H9 (cell line): ENCODE data around the gene GIPC2. TPM values are rescaled to one million over a fixed set of nuclear protein-coding genes. Genes with fewer than 3 reads are reported as not detected.

Experiments
- DNase-seq: peaks from one replicate; pipeline ENCODE4 v3.0.0-alpha.2; 2017
- H2AFZ ChIP-seq: one replicate; pipeline ENCODE4 v1.6.1; 2013; ENCODE audit warnings: mild to moderate bottlenecking, low read length, control low read depth, moderate library complexity
- H2AK5ac ChIP-seq: 2 replicates; pipeline ENCODE4 v1.6.1; 2013; ENCODE audit warnings: low read length, control low read depth, mixed read lengths; ENCODE audit not compliant: insufficient read length
- H2BK120ac ChIP-seq: one replicate; pipeline ENCODE4 v1.6.1; 2013; ENCODE audit warnings: low read depth, mild to moderate bottlenecking, low read length, control low read depth, inconsistent platforms; ENCODE audit not compliant: poor library complexity, severe bottlenecking
- H2BK12ac ChIP-seq: 2 replicates; pipeline ENCODE4 v1.6.1; 2013; ENCODE audit warnings: low read length, control low read depth, mixed read lengths, low read depth; ENCODE audit not compliant: insufficient read length
- H2BK15ac ChIP-seq: 2 replicates; pipeline ENCODE4 v1.6.1; 2013; ENCODE audit warnings: low read depth, low read length, control low read depth
- H2BK20ac ChIP-seq: one replicate; pipeline ENCODE4 v1.6.1; 2013; ENCODE audit warnings: low read depth, mild to moderate bottlenecking, low read length, control low read depth, inconsistent platforms; ENCODE audit not compliant: poor library complexity, severe bottlenecking
- H2BK5ac ChIP-seq: 2 replicates; pipeline ENCODE4 v1.6.1; 2013; ENCODE audit warnings: low read length, control low read depth, mixed read lengths; ENCODE audit not compliant: insufficient read length
- H3K14ac ChIP-seq: 2 replicates; pipeline ENCODE4 v1.6.1; 2013; ENCODE audit warnings: low read length, control low read depth; ENCODE audit not compliant: insufficient read depth
- H3K18ac ChIP-seq: 2 replicates; pipeline ENCODE4 v1.6.1; 2013; ENCODE audit warnings: low read depth, mild to moderate bottlenecking, mixed read lengths, low read length, control low read depth; ENCODE audit not compliant: insufficient read length
- H3K23ac ChIP-seq: 2 replicates; pipeline ENCODE4 v1.6.1; 2013; ENCODE audit warnings: low read length, control low read depth, mixed read lengths, low read depth; ENCODE audit not compliant: insufficient read length
- H3K23me2 ChIP-seq: 2 replicates; pipeline ENCODE4 v1.6.1; 2013; ENCODE audit warnings: low read depth, mild to moderate bottlenecking, mixed read lengths, low read length, control low read depth; ENCODE audit not compliant: insufficient read length, poor library complexity, severe bottlenecking
- H3K27ac ChIP-seq: 2 replicates; pipeline ENCODE4 v1.5.1; 2013; ENCODE audit warnings: low read length, control low read depth, mixed read lengths, low read depth; ENCODE audit not compliant: insufficient read length
- H3K27me3 ChIP-seq: 2 replicates; pipeline ENCODE4 v1.6.1; 2013; ENCODE audit warnings: low read length, control low read depth, inconsistent platforms; ENCODE audit not compliant: insufficient read depth
- H3K4ac ChIP-seq: 2 replicates; pipeline ENCODE4 v1.6.1; 2013; ENCODE audit warnings: low read depth, mild to moderate bottlenecking, control low read depth, inconsistent platforms, low read length, moderate library complexity
- H3K4me1 ChIP-seq: 2 replicates; pipeline ENCODE4 v1.6.1; 2013; ENCODE audit warnings: low read length, control low read depth, inconsistent platforms; ENCODE audit not compliant: insufficient read depth
- H3K4me2 ChIP-seq: 2 replicates; pipeline ENCODE4 v1.6.1; 2013; ENCODE audit warnings: low read length, control low read depth, mixed read lengths; ENCODE audit not compliant: insufficient read length, insufficient read depth
- H3K56ac ChIP-seq: 2 replicates; pipeline ENCODE4 v1.6.1; 2013; ENCODE audit warnings: low read depth, mild to moderate bottlenecking, mixed read lengths, low read length, control low read depth; ENCODE audit not compliant: insufficient read length
- H3K79me1 ChIP-seq: 2 replicates; pipeline ENCODE4 v1.6.1; 2013; ENCODE audit warnings: low read depth, mild to moderate bottlenecking, moderate library complexity, low read length, control low read depth, inconsistent platforms; ENCODE audit not compliant: insufficient read depth, poor library complexity, severe bottlenecking
- H3K79me2 ChIP-seq: 2 replicates; pipeline ENCODE4 v1.6.1; 2013; ENCODE audit warnings: low read length, control low read depth, inconsistent platforms; ENCODE audit not compliant: insufficient read depth
- H3K9ac ChIP-seq: 2 replicates; pipeline ENCODE4 v1.6.1; 2013; ENCODE audit warnings: low read length, control low read depth, mixed read lengths; ENCODE audit not compliant: insufficient read length; ENCODE audit errors: extremely low read depth
- H3K9me3 ChIP-seq: one replicate; pipeline ENCODE4 v1.6.1; 2013; ENCODE audit warnings: low read depth, low read length, inconsistent platforms; ENCODE audit not compliant: control insufficient read depth
- H3T11ph ChIP-seq: one replicate; pipeline ENCODE4 v1.6.1; 2013; ENCODE audit warnings: mild to moderate bottlenecking, low read length, control low read depth, inconsistent platforms
- H4K20me1 ChIP-seq: one replicate; pipeline ENCODE4 v1.6.1; 2013; ENCODE audit not compliant: control insufficient read depth, insufficient read length, insufficient read depth
- H4K5ac ChIP-seq: 2 replicates; pipeline ENCODE4 v1.6.1; 2013; ENCODE audit warnings: low read depth, mild to moderate bottlenecking, mixed read lengths, low read length, control low read depth; ENCODE audit not compliant: insufficient read length
- H4K8ac ChIP-seq: replicated peaks from 2 replicates; pipeline ENCODE4 v1.6.1; 2013; ENCODE audit warnings: low read length, control low read depth, mixed read lengths, low read depth; ENCODE audit not compliant: insufficient read length
- H4K91ac ChIP-seq: 2 replicates; pipeline ENCODE4 v1.6.1; 2013; ENCODE audit warnings: low read depth, mild to moderate bottlenecking, moderate library complexity, mixed read lengths, low read length, control low read depth; ENCODE audit not compliant: insufficient read length
- H3K27ac Mint-ChIP-seq, 3 experiments: 2 replicates in 2 of 3; 3 replicates in 1 of 3; pipeline ENCODE4 v1.8.0; 2020 to 2021; ENCODE audit warnings: mixed read lengths in 3 of 3, mild to moderate bottlenecking in 1 of 3, moderate library complexity in 1 of 3
- H3K27me3 Mint-ChIP-seq: 2 replicates; pipeline ENCODE4 v1.8.0; 2021; ENCODE audit warnings: low read depth, mild to moderate bottlenecking, moderate library complexity, mixed read lengths
- H3K36me3 Mint-ChIP-seq, 3 experiments: 2 replicates in 2 of 3; 3 replicates in 1 of 3; pipeline ENCODE4 v1.8.0; 2020 to 2021; ENCODE audit warnings: low read depth in 3 of 3, mixed read lengths in 3 of 3; ENCODE audit not compliant: insufficient read depth in 1 of 3
- H3K4me1 Mint-ChIP-seq, 2 experiments: 2 replicates each; pipeline ENCODE4 v1.8.0; 2020; ENCODE audit warnings: mixed read lengths in 2 of 2
- H3K4me3 Mint-ChIP-seq, 2 experiments: 2 replicates in 1 of 2; 3 replicates in 1 of 2; pipeline ENCODE4 v1.8.0; 2020 to 2021; ENCODE audit warnings: mild to moderate bottlenecking in 2 of 2, mixed read lengths in 2 of 2, moderate library complexity in 1 of 2
- H3K9me3 Mint-ChIP-seq, 2 experiments: 2 replicates in 1 of 2; 3 replicates in 1 of 2; pipeline ENCODE4 v1.8.0; 2020; ENCODE audit warnings: mild to moderate bottlenecking in 2 of 2, mixed read lengths in 2 of 2, moderate library complexity in 1 of 2
- CTCF ChIP-seq: fragments of 200-600 bp; sonication (generic); conservative IDR thresholded peaks from 3 replicates; pipeline ENCODE4 v1.8.0; 2021; ENCODE audit warnings: antibody characterized with exemption, mild to moderate bottlenecking
- WGBS: extraction: QIAGEN DNeasy Blood & Tissue Kit; methylation state at CpG from one replicate; pipeline ENCODE4 v1.1.7; 2013; ENCODE audit warnings: missing lambda C conversion rate, low lambda C conversion rate, mixed read lengths; ENCODE audit not compliant: insufficient read length; ENCODE audit errors: extremely low coverage; 5-methylcytosine and 5-hydroxymethylcytosine counted together
- total RNA-seq: library from RNA; stranded (reverse); gene quantifications from 2 replicates; pipeline ENCODE4 v1.2.1, GENCODE V29; 2021

Gene GIPC2
- total RNA-seq, 1 experiment from 2014 or later: 0.85 TPM

- Histone ChIP-seq H3T11ph (no peak overlapping the region), H3K9me3 (no peaks in the 10 kb centered on the region), H3K27me3 (no peaks in the 10 kb centered on the region), H2AK5ac (no peak overlapping the region), H3K4me1 (no peaks in the 10 kb centered on the region), H3K18ac (no peak overlapping the region), H3K23me2 (peaks cover 2% of the 10 kb centered on the region), H2BK5ac (no peak overlapping the region), H3K23ac (no peak overlapping the region), H3K4ac (no peak overlapping the region), H3K79me1 (no peaks in the 10 kb centered on the region), H3K56ac (no peak overlapping the region), H4K91ac (no peak overlapping the region), H2BK20ac (no peak overlapping the region), H2AFZ (no peak overlapping the region), H2BK120ac (no peak overlapping the region), H3K14ac (no peak overlapping the region), H4K5ac (no peak overlapping the region), H3K27ac (no peak overlapping the region), H3K79me2 (no peaks in the 10 kb centered on the region), H3K9ac (no peak overlapping the region), H4K8ac (no peak overlapping the region), H2BK12ac (no peak overlapping the region), H4K20me1 (no peaks in the 10 kb centered on the region), H2BK15ac (no peak overlapping the region), H3K4me2 (no peak overlapping the region)
- H3K27me3 Mint-ChIP-seq: no peaks in the 10 kb centered on the region; the same call in 1 of the 2 replicates
- H3K36me3 Mint-ChIP-seq: no peaks in the 10 kb centered on the region; a peak in 1 of 7 replicates
- peaks cover 26% of the 10 kb centered on the region in 2 experiments for H3K4me1 Mint-ChIP-seq
- DNase-seq: no peak
- no peak for TF ChIP-seq CTCF
- peaks cover 0 to 2% of the 10 kb centered on the region in 2 experiments; a peak in 1 of 5 replicates for H3K9me3 Mint-ChIP-seq
- H3K4me3 Mint-ChIP-seq: no peak overlapping the region
- no CpG with 5 or more reads among the region's 4 CpGs for WGBS
- H3K27ac Mint-ChIP-seq: peak overlapping the region in 1 of 3 experiments; percentile 87; a peak in 2 of 7 replicates
Observed at GRCh38 chr1:78007677-78008341, 38.0 kb upstream of the GIPC2 start.
